GM23248 (cell line): ENCODE results near the gene RABL6.

Source experiments
- EZH2 ChIP-seq: fragments of 200-600 bp; sonication (generic); IDR thresholded peaks from 2 replicates; pipeline ENCODE4 v1.6.1; 2018; ENCODE audit warnings: antibody characterized with exemption, mild to moderate bottlenecking; ENCODE audit not compliant: insufficient read depth, poor library complexity, severe bottlenecking
- EZH2phosphoT487 ChIP-seq: fragments of 200-600 bp; sonication (generic); IDR thresholded peaks from 2 replicates; pipeline ENCODE4 v1.6.1; 2018; ENCODE audit warnings: antibody characterized with exemption, moderate library complexity, mild to moderate bottlenecking, low read depth; ENCODE audit not compliant: insufficient read depth

- no peak for TF ChIP-seq EZH2phosphoT487
- TF ChIP-seq EZH2: no peak
Measured at GRCh38 chr9:136880651-136881050, 72.9 kb downstream of the RABL6 start.
